BJ (cell line): ENCODE measurements around the gene FAM168A. TPM values are rescaled to one million over a fixed set of nuclear protein-coding genes. Genes with fewer than 3 reads are reported as not detected.

Source experiments
- CTCF ChIA-PET: fragments of 350-600 bp; formaldehyde crosslinking; extraction: SDS; loops from one replicate; lab custom pipeline; 2021; ENCODE audit warnings: antibody characterized with exemption, inconsistent platforms; lab: Yijun Ruan, JAX
- POLR2A ChIA-PET: fragments of 300-600 bp; sonication (Branson Sonifier 250); formaldehyde crosslinking; extraction: SDS; loops from one replicate; lab custom pipeline; 2021; ENCODE audit warnings: antibody characterized with exemption; lab: Charles Lee
- DNase-seq: peaks from one replicate; pipeline ENCODE4 v3.0.0-alpha.2; 2011; ENCODE audit warnings: low read depth
- H3K27me3 ChIP-seq: 2 replicates; pipeline ENCODE4 v1.6.0; 2011; ENCODE audit warnings: low read length; ENCODE audit not compliant: control insufficient read depth, insufficient read depth
- H3K36me3 ChIP-seq: 2 replicates; pipeline ENCODE4 v1.5.1; 2011; ENCODE audit warnings: low read length; ENCODE audit not compliant: control insufficient read depth, insufficient read depth
- H3K4me3 ChIP-seq: 2 replicates; pipeline ENCODE4 v1.5.1; 2011; ENCODE audit warnings: low read depth, mild to moderate bottlenecking, control low read depth, low read length
- CTCF ChIP-seq: IDR thresholded peaks from 2 replicates; pipeline ENCODE4 v1.5.1; 2011; ENCODE audit warnings: low read depth, mild to moderate bottlenecking, control low read depth, inconsistent platforms, low read length, moderate library complexity; ENCODE audit not compliant: insufficient read depth
- polyA plus RNA-seq: library from polyadenylated mRNA; depleted of rRNA; stranded (reverse); fragments of >200 nt; gene quantifications from 2 replicates; pipeline ENCODE4 v1.2.3, GENCODE V29; 2011; rRNA removed
- small RNA-seq: library from RNA; depleted of rRNA; stranded (forward); fragments of <200 nt; gene quantifications from one replicate; pipeline ENCODE3, GENCODE V24; 2012; ENCODE audit warnings: low replicate concordance, low read depth; ENCODE audit not compliant: insufficient read length

FAM168A gene
- polyA plus RNA-seq, 1 experiment, result 19.1 TPM

- ChIA-PET CTCF (interaction anchor here (0.8 to 2.3 kb wide), 5 partner anchors 10 to 306 kb away, joined by 3 to 7 read pairs (median 3); no protein-coding TSS in a partner anchor), POLR2A (interaction anchor here (0.5 kb wide), 1 partner anchor 282 kb away, joined by 14 read pairs; no protein-coding TSS in a partner anchor)
- DNase-seq, result no peak
- Histone ChIP-seq H3K4me3 (no peak overlapping the region), H3K36me3 (peaks cover 48% of the 10 kb centered on the region), H3K27me3 (no peaks in the 10 kb centered on the region)
- TF ChIP-seq CTCF, result no peak
Measured at GRCh38 chr11:73355109-73355508, 242.8 kb downstream of the FAM168A start.

GRCh38 chr11:73353422-73353821, 244.5 kb downstream of the FAM168A start:
- POLR2A ChIA-PET, result no interaction called here
- Histone ChIP-seq H3K4me3 (no peak overlapping the region), H3K27me3 (no peaks in the 10 kb centered on the region), H3K36me3 (peaks cover 40% of the 10 kb centered on the region)
- no peak for TF ChIP-seq CTCF
- no peak for DNase-seq
- CTCF ChIA-PET, result interaction anchor here (1.2 to 4.5 kb wide), 3 partner anchors 10 to 308 kb away, joined by 3 to 33 read pairs (median 17); no protein-coding TSS in a partner anchor

- ChIA-PET POLR2A (interaction anchor here (0.9 to 1.2 kb wide), 2 partner anchors 10 to 30 kb away, joined by 3 read pairs; no protein-coding TSS in a partner anchor), CTCF (interaction anchor here (0.6 to 5.8 kb wide), 42 partner anchors 12 to 488 kb away, joined by 3 to 121 read pairs (median 5); partner anchors contain the start of genes ARHGEF17 and FAM168A)
- Histone ChIP-seq H3K27me3 (no peaks in the 10 kb centered on the region), H3K36me3 (peaks cover 41% of the 10 kb centered on the region), H3K4me3 (no peak overlapping the region)
- peak; percentile 100 for TF ChIP-seq CTCF
- no peak for DNase-seq
Measured at GRCh38 chr11:73350908-73351636, 246.8 kb downstream of the FAM168A start.

Small RNA genes lying within 50 kb of the gene (small RNA-seq; reads per million reads assigned to genes)
- gene AP000763.2, result not detected
- not detected for gene HMGN2P38

Other genes starting within 250 kb of the FAM168A start
- gene RELT, start 221.7 kb downstream of the FAM168A start, polyA plus RNA-seq, result 2.4 and 3.7 TPM in 2 replicates
- gene PLEKHB1, start 48.5 kb upstream of the FAM168A start, polyA plus RNA-seq, result 0.29 and 0.40 TPM in 2 replicates
- 73.5 and 105 TPM in 2 replicates for gene RAB6A, start 163.0 kb upstream of the FAM168A start, polyA plus RNA-seq
- gene MRPL48, start 189.8 kb upstream of the FAM168A start, polyA plus RNA-seq, result 52.3 and 61.1 TPM in 2 replicates